ENCODE results near the gene GLIPR2. TPM values are rescaled to one million over a fixed set of nuclear protein-coding genes. Genes with fewer than 3 reads are reported as not detected.
A peak's percentile ranks its signal among the peaks of the same experiment; 100 is the strongest.

GLIPR2 gene
- total and polyA plus RNA-seq, 9 donors: 8.3 to 34.6 (median 16.0) TPM

DNA sequence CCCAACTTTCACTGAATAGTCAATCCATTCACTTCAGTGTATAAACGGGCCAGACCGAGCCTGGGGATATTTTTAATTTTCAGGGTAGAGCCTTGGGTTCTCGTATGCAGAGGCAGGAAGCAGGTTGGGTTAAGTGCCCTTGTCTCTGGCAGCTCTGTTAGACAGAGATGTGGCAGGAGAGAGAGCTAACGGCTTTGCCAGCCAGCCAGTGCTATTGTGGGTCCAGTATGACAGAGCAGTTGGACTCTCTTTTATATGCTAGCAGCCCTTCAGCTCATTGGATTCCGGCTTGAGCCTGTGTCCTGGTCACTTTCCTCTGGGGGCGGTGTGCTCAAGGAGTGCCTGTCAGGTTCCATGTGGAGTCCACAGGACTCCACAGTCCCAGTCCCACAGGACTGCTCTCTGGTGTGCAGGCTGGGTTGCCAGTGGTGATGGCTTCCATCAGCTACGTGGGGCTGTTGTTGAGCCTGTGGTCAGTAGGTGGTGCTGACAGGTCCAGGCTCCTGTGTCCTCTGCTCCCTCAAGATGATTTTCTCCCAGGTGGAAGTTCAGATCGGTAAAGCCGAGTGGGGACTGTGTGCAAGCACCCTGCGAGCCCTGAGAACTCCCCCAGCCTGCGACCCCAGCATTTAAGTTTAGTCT lies 68.5 kb downstream of the GLIPR2 start:
- Histone ChIP-seq H3K36me3 (no peaks in the 10 kb centered on the region), H3K4me3 (no peak overlapping the region), H3K4me1 (ENCODE audit: insufficient read depth) (peaks cover 14% of the 10 kb centered on the region), H3K9me3 (no peaks in the 10 kb centered on the region), H3K27ac (no peak overlapping the region), H3K27me3 (no peaks in the 10 kb centered on the region)
- intact Hi-C loops (cut with DNase I): no loop called here
- TF ChIP-seq, protein P1, sequence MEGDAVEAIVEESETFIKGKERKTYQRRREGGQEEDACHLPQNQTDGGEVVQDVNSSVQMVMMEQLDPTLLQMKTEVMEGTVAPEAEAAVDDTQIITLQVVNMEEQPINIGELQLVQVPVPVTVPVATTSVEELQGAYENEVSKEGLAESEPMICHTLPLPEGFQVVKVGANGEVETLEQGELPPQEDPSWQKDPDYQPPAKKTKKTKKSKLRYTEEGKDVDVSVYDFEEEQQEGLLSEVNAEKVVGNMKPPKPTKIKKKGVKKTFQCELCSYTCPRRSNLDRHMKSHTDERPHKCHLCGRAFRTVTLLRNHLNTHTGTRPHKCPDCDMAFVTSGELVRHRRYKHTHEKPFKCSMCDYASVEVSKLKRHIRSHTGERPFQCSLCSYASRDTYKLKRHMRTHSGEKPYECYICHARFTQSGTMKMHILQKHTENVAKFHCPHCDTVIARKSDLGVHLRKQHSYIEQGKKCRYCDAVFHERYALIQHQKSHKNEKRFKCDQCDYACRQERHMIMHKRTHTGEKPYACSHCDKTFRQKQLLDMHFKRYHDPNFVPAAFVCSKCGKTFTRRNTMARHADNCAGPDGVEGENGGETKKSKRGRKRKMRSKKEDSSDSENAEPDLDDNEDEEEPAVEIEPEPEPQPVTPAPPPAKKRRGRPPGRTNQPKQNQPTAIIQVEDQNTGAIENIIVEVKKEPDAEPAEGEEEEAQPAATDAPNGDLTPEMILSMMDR (IDR thresholded peaks at IDR 0.05): no peak
- TF ChIP-seq EP300 (IDR thresholded peaks at IDR 0.05) (no peak), POLR2A (IDR thresholded peaks at IDR 0.05) (no peak)
- no peak for DNase-seq
- 81 to 88% (median 84%) methylated on average over 11 of the region's 11 CpGs for WGBS, 3 donors

GRCh38 chr9:36207016-36207415 lies 70.5 kb downstream of the GLIPR2 start:
- TF ChIP-seq EP300 (IDR thresholded peaks at IDR 0.05) (no peak), POLR2A (IDR thresholded peaks at IDR 0.05) (no peak)
- TF ChIP-seq, protein P1 (IDR thresholded peaks at IDR 0.05): no peak
- Histone ChIP-seq H3K4me1 (ENCODE audit: insufficient read depth) (peaks cover 24% of the 10 kb centered on the region), H3K36me3 (no peaks in the 10 kb centered on the region), H3K27me3 (no peaks in the 10 kb centered on the region), H3K27ac (no peak overlapping the region), H3K9me3 (no peaks in the 10 kb centered on the region), H3K4me3 (no peak overlapping the region)
- no peak for DNase-seq
- intact Hi-C loops (cut with DNase I): no loop called here
- 71 to 78% (median 78%) methylated on average over 4 of the region's 4 CpGs for WGBS, 3 donors

DNA sequence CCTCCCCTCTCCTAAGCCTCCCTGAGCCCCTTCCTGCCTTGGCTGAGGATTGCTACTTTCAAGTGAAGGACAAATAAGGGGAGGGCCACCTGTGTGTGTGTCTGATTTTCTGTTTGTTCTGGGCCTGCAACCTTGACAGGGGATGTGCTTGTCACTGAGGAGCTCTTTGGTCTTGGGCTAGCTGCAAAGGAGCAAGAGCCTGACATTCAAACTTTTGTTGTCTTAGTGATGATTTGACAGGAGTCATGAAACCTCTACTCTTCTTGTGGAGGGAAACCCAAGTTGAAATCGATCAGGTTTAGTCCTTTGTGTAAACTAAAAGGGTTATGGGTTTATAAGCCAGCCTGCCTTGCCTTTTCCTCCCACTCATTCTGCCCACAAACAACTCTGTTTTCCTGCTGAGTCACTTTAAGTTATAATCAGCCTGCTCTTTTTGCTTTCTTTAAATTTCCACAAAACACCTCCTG lies 71.0 kb downstream of the GLIPR2 start:
- no peak for DNase-seq
- no peaks in the 10 kb centered on the region for H3K36me3 ChIP-seq
- WGBS, 3 donors: 0 to 17% (median 0%) methylated on average over 1 of the region's 1 CpG
- no peak overlapping the region for H3K4me3 ChIP-seq
- intact Hi-C loops (cut with DNase I): no loop called here
- no peaks in the 10 kb centered on the region for H3K27me3 ChIP-seq
- H3K4me1 ChIP-seq (ENCODE audit: insufficient read depth): peaks cover 24% of the 10 kb centered on the region
- H3K27ac ChIP-seq: peak overlapping the region in 1 of 2 donors; percentile 45
- no peaks in the 10 kb centered on the region for H3K9me3 ChIP-seq
- TF ChIP-seq POLR2A (IDR thresholded peaks at IDR 0.05): no peak
- TF ChIP-seq, protein P1 (IDR thresholded peaks at IDR 0.05): no peak
- no peak for TF ChIP-seq EP300 (IDR thresholded peaks at IDR 0.05)

- DNase-seq: no peak
- H3K9me3 ChIP-seq: no peaks in the 10 kb centered on the region
- H3K4me3 ChIP-seq: no peak overlapping the region
- TF ChIP-seq EP300 (IDR thresholded peaks at IDR 0.05) (no peak), POLR2A (IDR thresholded peaks at IDR 0.05) (no peak)
- TF ChIP-seq, protein P1 (IDR thresholded peaks at IDR 0.05): no peak
- no peaks in the 10 kb centered on the region for H3K36me3 ChIP-seq
- H3K27ac ChIP-seq: peak overlapping the region in 1 of 2 donors; percentile 45
- intact Hi-C loops (cut with DNase I): no loop called here
- H3K27me3 ChIP-seq: no peaks in the 10 kb centered on the region
- peaks cover 24% of the 10 kb centered on the region for H3K4me1 ChIP-seq (ENCODE audit: insufficient read depth)
- WGBS, 3 donors: 69 to 80% (median 76%) methylated on average over 10 of the region's 10 CpGs
Observed at GRCh38 chr9:36208521-36209253, 72.2 kb downstream of the GLIPR2 start.

Measured in ovary (tissue), 9 donors.